Activated CD4-positive, alpha-beta memory T cell treated with anti-CD3 and anti-CD28 coated beads, Interleukin-2, amount 10 ng/mL, durations not matched to agents 7 days and 5 days (primary cell): Measurements from ENCODE around the gene MEF2A. TPM values are rescaled to one million over a fixed set of nuclear protein-coding genes. Genes with fewer than 3 reads are reported as not detected.

ENCODE experiments used
- CTCF ChIA-PET: fragments of 350-600 bp; sonication (Branson Sonifier 250); formaldehyde crosslinking; loops from one replicate; lab custom pipeline; 2021; ENCODE audit warnings: antibody characterized with exemption, inconsistent platforms; lab: Charles Lee
- POLR2A ChIA-PET: fragments of 350-600 bp; sonication (Branson Sonifier 250); formaldehyde crosslinking; loops from one replicate; lab custom pipeline; 2021; ENCODE audit warnings: antibody characterized with exemption; lab: Charles Lee
- DNase-seq: peaks from one replicate; pipeline ENCODE4 v3.0.0-alpha.2; 2020
- H3K27ac Mint-ChIP-seq: one replicate; pipeline ENCODE4 v1.8.0; 2021; ENCODE audit warnings: mild to moderate bottlenecking, mixed read lengths
- H3K27me3 Mint-ChIP-seq: one replicate; pipeline ENCODE4 v1.8.0; 2021; ENCODE audit warnings: mixed read lengths
- H3K36me3 Mint-ChIP-seq: one replicate; pipeline ENCODE4 v1.8.0; 2021; ENCODE audit warnings: low read depth, mixed read lengths
- H3K4me1 Mint-ChIP-seq: one replicate; pipeline ENCODE4 v1.8.0; 2021; ENCODE audit warnings: mixed read lengths
- H3K4me3 Mint-ChIP-seq: one replicate; pipeline ENCODE4 v1.8.0; 2021; ENCODE audit warnings: mild to moderate bottlenecking, mixed read lengths
- H3K9me3 Mint-ChIP-seq: one replicate; pipeline ENCODE4 v1.8.0; 2021; ENCODE audit warnings: mixed read lengths
- total RNA-seq, 2 experiments: library from RNA; stranded (reverse); gene quantifications; one replicate each; pipeline ENCODE4 v1.2.3, GENCODE V29; 2021

Gene MEF2A
- total RNA-seq, 2 experiments from 2014 or later: 24.6 to 24.8 TPM

DNA sequence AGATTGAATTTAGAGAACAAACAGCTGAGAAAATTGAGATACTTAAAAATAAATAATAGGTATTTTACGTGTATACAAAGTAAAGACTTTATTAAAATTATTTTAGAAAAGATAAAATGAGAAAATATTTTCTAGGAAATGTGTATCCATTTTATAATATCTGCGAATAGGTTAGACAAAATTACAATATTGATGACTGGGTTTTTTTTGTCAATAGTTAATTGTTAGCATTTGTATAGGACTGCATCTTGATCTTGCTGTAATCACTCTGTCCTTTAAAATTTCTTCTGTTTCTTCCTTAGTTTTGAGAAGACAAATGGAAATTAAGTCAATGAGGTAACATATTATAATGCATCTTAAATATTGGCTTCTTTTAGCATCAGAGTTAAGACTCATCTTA is 50.3 kb downstream of the MEF2A start:
- Mint-ChIP-seq H3K27me3 (no peaks in the 10 kb centered on the region), H3K4me1 (peaks cover 19% of the 10 kb centered on the region), H3K27ac (no peak overlapping the region), H3K9me3 (no peaks in the 10 kb centered on the region), H3K36me3 (peaks cover 2% of the 10 kb centered on the region), H3K4me3 (no peak overlapping the region)
- POLR2A ChIA-PET: interaction anchor here (1.9 kb wide), 1 partner anchor 49 kb away, joined by 6 read pairs; the partner anchor contains the start of gene MEF2A
- DNase-seq: no peak
- CTCF ChIA-PET: no interaction called here

GRCh38 chr15:99616773-99617342 is 51.1 kb downstream of the MEF2A start:
- no peaks in the 10 kb centered on the region for H3K27me3 Mint-ChIP-seq
- H3K36me3 Mint-ChIP-seq: peaks cover 5% of the 10 kb centered on the region
- no peak overlapping the region for H3K27ac Mint-ChIP-seq
- H3K9me3 Mint-ChIP-seq: no peaks in the 10 kb centered on the region
- ChIA-PET POLR2A (no interaction called here), CTCF (no interaction called here)
- H3K4me1 Mint-ChIP-seq: peaks cover 19% of the 10 kb centered on the region
- no peak overlapping the region for H3K4me3 Mint-ChIP-seq
- DNase-seq: no peak

DNA sequence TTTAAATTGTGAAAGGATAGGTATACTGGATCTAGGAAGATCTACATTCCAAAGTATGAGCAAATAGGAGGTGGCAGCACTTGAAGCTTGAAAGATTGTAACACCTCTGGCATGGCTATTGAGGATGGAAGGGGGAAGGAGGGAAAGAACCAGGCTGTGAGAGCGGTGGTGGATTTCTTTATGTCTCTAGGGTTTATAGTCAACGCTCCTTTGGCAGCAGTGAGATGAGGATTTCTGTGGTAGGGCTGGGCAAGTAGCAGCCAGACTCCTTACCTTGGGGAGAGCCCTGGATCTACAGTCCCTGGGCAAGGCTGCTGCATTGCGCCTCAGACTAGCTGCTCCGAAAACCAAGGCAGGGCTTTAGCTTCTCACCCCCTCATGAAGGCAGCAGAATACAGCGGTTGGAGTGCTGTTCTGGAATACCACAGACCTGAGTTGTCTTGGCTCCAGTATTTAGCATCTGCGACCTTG is 53.2 kb downstream of the MEF2A start:
- DNase-seq: no peak
- peaks cover 22% of the 10 kb centered on the region for H3K4me1 Mint-ChIP-seq
- peaks cover 5% of the 10 kb centered on the region for H3K9me3 Mint-ChIP-seq
- POLR2A ChIA-PET: interaction anchor here (0.6 kb wide), 1 partner anchor 11 kb away, joined by 3 read pairs; no protein-coding TSS in a partner anchor
- H3K4me3 Mint-ChIP-seq: no peak overlapping the region
- H3K36me3 Mint-ChIP-seq: peaks cover 11% of the 10 kb centered on the region
- CTCF ChIA-PET: no interaction called here
- no peak overlapping the region for H3K27ac Mint-ChIP-seq
- H3K27me3 Mint-ChIP-seq: no peaks in the 10 kb centered on the region

DNA sequence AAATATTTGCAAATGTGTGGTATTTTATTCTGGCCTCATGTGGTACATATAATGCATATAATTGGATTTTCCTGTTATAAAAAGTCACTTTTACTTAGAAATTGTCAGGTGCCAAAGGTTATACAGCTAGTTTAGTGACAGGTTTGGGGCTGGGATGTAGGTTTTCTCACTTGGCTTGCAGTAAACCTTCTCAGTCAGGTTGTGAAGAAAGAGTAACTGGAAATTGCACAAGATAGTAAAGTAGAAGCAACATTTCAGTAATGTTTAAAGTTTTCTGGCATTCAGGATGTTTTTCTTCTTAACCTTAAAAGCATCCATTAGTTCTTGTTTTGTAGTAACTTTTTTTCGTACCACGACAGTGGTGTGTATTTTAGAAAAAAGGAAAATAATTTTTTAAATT is 53.9 kb downstream of the MEF2A start:
- Mint-ChIP-seq H3K27me3 (no peaks in the 10 kb centered on the region), H3K27ac (no peak overlapping the region), H3K4me1 (peaks cover 19% of the 10 kb centered on the region), H3K4me3 (no peak overlapping the region), H3K36me3 (peaks cover 15% of the 10 kb centered on the region), H3K9me3 (peaks cover 9% of the 10 kb centered on the region)
- ChIA-PET CTCF (no interaction called here), POLR2A (no interaction called here)
- no peak for DNase-seq

GRCh38 chr15:99620178-99620577 is 54.4 kb downstream of the MEF2A start:
- ChIA-PET CTCF (no interaction called here), POLR2A (no interaction called here)
- Mint-ChIP-seq H3K36me3 (peaks cover 19% of the 10 kb centered on the region), H3K4me1 (peaks cover 16% of the 10 kb centered on the region), H3K9me3 (peaks cover 11% of the 10 kb centered on the region), H3K27me3 (no peaks in the 10 kb centered on the region), H3K4me3 (no peak overlapping the region), H3K27ac (no peak overlapping the region)
- DNase-seq: no peak

DNA sequence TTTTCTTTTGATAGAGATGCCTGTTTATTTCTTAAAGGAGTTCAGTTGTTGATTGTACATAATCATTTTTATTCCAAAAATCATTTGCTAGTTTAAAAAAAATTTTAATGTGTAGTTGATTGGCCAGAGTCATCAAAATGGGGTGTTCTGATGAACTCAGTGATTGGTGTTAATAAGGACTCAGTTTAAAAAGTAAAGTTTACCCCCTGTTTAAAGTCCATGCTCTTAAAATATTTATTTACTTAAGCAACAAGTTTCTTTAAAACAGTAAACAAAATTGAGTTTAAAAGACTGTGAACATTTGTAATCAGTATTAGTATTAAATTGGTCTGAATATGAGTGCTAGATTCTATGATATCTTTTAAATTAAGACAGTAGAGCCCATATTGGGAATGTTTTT is 56.0 kb downstream of the MEF2A start:
- ChIA-PET POLR2A (no interaction called here), CTCF (no interaction called here)
- H3K4me1 Mint-ChIP-seq: peaks cover 23% of the 10 kb centered on the region
- H3K9me3 Mint-ChIP-seq: peaks cover 18% of the 10 kb centered on the region
- H3K4me3 Mint-ChIP-seq: no peak overlapping the region
- DNase-seq: no peak
- H3K27ac Mint-ChIP-seq: no peak overlapping the region
- H3K36me3 Mint-ChIP-seq: peaks cover 34% of the 10 kb centered on the region
- no peaks in the 10 kb centered on the region for H3K27me3 Mint-ChIP-seq

DNA sequence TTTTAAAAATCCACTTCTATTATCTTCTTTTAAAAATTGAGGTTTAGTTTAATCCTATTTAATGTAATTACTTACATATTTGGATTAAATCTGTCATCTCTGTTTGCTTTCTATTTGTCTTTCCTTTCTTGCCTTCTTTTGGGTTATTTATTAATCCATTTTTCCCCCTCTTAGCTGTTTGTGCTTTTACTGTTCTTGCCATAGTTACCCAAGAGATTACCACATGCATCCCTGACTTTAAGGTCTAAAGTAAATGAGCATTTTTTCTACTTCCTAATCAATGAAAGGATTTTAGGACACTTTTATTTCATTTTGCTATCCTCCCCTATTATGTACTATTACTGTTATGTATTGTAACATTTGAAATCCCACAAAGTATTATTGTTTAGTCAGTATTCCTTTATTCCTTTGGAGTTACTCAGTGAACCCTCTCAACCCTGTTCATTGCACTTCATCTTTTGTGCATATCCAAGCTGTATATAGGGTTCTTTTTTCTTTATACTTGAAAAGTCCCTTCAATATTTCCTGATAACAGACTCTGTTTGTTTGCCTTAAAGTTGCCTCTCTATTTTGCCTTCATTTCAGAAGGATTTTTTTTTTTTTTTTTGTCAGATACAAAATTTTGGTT is 62.7 kb downstream of the MEF2A start:
- no peak for DNase-seq
- H3K36me3 Mint-ChIP-seq: peaks cover 34% of the 10 kb centered on the region
- no peak overlapping the region for H3K4me3 Mint-ChIP-seq
- no peak overlapping the region for H3K27ac Mint-ChIP-seq
- H3K9me3 Mint-ChIP-seq: peaks cover 16% of the 10 kb centered on the region
- POLR2A ChIA-PET: no interaction called here
- no peaks in the 10 kb centered on the region for H3K27me3 Mint-ChIP-seq
- CTCF ChIA-PET: no interaction called here
- peaks cover 14% of the 10 kb centered on the region for H3K4me1 Mint-ChIP-seq

GRCh38 chr15:99630607-99631131 is 64.9 kb downstream of the MEF2A start:
- Mint-ChIP-seq H3K36me3 (peaks cover 38% of the 10 kb centered on the region), H3K4me3 (no peak overlapping the region), H3K27me3 (no peaks in the 10 kb centered on the region), H3K27ac (no peak overlapping the region), H3K9me3 (peaks cover 10% of the 10 kb centered on the region), H3K4me1 (peaks cover 13% of the 10 kb centered on the region)
- ChIA-PET CTCF (no interaction called here), POLR2A (interaction anchor here (0.6 kb wide), 1 partner anchor 12 kb away, joined by 3 read pairs; no protein-coding TSS in a partner anchor)
- no peak for DNase-seq

DNA sequence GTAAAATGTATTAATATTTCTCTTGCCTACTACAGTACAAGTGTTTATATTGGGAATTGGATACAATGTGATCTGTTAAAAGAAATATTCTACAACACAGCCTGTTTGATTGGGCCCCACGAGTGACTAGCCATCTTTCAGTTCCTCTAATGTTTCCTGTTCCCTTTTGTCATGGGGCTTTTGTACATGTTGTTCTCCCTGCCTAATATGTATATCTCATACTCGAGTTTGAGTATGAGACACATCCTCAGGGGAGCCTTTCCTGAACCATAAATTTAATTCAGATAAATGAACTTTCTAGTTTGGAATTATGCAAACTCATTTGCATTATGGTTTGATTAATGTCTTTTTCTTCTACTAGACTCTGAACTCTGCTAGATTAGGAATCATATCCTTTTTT is 65.5 kb downstream of the MEF2A start:
- no peaks in the 10 kb centered on the region for H3K27me3 Mint-ChIP-seq
- peaks cover 12% of the 10 kb centered on the region for H3K9me3 Mint-ChIP-seq
- DNase-seq: no peak
- ChIA-PET POLR2A (no interaction called here), CTCF (no interaction called here)
- H3K4me3 Mint-ChIP-seq: no peak overlapping the region
- peaks cover 11% of the 10 kb centered on the region for H3K4me1 Mint-ChIP-seq
- peaks cover 39% of the 10 kb centered on the region for H3K36me3 Mint-ChIP-seq
- no peak overlapping the region for H3K27ac Mint-ChIP-seq

DNA sequence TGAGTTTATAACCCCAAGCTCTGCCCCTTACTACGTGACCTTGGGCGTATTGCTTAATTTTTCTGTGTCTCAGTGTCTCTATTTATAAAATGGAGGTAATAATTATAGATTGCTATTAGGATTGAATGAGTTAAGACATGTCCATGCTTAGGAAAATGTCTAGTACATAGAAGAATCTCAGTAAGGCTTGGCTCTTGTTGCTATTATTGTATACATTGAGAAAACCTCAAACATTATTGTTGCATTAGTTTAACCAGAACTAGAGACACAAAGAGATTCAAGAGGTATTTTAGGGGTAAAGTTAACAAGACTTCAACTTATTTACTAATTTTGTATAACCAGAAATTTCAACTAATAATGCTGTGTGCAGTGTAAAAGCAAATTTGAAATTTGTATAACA is 66.7 kb downstream of the MEF2A start:
- no peaks in the 10 kb centered on the region for H3K27me3 Mint-ChIP-seq
- H3K4me1 Mint-ChIP-seq: peaks cover 7% of the 10 kb centered on the region
- no peak overlapping the region for H3K27ac Mint-ChIP-seq
- no peak for DNase-seq
- no peak overlapping the region for H3K4me3 Mint-ChIP-seq
- H3K9me3 Mint-ChIP-seq: peaks cover 12% of the 10 kb centered on the region
- CTCF ChIA-PET: no interaction called here
- POLR2A ChIA-PET: no interaction called here
- peaks cover 39% of the 10 kb centered on the region for H3K36me3 Mint-ChIP-seq

DNA sequence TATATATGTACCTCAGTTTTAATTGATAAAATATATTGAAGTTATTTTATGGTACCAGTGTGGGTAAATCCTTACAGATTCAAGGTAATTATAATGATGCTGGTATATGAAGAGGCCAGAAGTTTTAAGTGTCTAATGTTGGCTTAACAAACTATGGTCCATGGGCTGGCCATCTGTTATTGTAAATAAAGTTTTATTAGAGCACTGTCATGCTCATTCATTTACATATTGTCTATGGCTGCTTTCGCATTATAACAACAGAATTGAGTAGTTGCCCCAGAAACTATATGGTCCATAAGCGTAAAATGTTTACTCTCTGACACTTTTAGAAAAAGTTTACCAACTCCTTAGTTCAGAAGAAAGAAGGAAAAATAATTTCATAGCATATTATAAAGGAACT is 67.9 kb downstream of the MEF2A start:
- peaks cover 48% of the 10 kb centered on the region for H3K36me3 Mint-ChIP-seq
- H3K9me3 Mint-ChIP-seq: peaks cover 16% of the 10 kb centered on the region
- ChIA-PET POLR2A (no interaction called here), CTCF (no interaction called here)
- peaks cover 7% of the 10 kb centered on the region for H3K4me1 Mint-ChIP-seq
- no peak for DNase-seq
- no peaks in the 10 kb centered on the region for H3K27me3 Mint-ChIP-seq
- no peak overlapping the region for H3K27ac Mint-ChIP-seq
- H3K4me3 Mint-ChIP-seq: no peak overlapping the region

DNA sequence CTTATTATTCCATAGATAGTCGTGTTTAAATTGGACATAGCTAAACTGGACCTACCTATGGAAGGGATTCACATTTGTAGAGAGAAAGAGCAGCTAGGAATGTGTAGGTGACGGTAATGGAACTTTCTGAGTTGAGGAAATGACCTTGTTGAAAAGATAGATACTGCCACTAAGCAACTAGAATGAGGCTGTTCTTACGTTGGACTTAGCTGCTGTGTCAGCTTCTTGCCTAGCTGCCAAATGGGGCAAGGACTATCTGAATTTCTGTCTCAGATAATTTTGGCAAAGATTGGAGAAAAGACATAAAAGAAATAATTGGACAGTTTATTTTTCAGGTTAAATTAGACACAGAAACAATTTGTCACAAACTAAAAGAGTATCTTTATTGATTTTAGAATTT is 68.8 kb downstream of the MEF2A start:
- POLR2A ChIA-PET: no interaction called here
- CTCF ChIA-PET: no interaction called here
- Mint-ChIP-seq H3K27ac (no peak overlapping the region), H3K4me3 (no peak overlapping the region), H3K4me1 (peaks cover 7% of the 10 kb centered on the region), H3K9me3 (peaks cover 16% of the 10 kb centered on the region), H3K27me3 (no peaks in the 10 kb centered on the region), H3K36me3 (peaks cover 45% of the 10 kb centered on the region)
- no peak for DNase-seq

- no peaks in the 10 kb centered on the region for H3K27me3 Mint-ChIP-seq
- ChIA-PET CTCF (no interaction called here), POLR2A (no interaction called here)
- H3K4me1 Mint-ChIP-seq: peaks cover 12% of the 10 kb centered on the region
- H3K9me3 Mint-ChIP-seq: peaks cover 16% of the 10 kb centered on the region
- H3K27ac Mint-ChIP-seq: no peak overlapping the region
- H3K4me3 Mint-ChIP-seq: no peak overlapping the region
- no peak for DNase-seq
- H3K36me3 Mint-ChIP-seq: peaks cover 43% of the 10 kb centered on the region
Measured at GRCh38 chr15:99635145-99635544, 69.4 kb downstream of the MEF2A start.

- no peaks in the 10 kb centered on the region for H3K27me3 Mint-ChIP-seq
- DNase-seq: no peak
- CTCF ChIA-PET: no interaction called here
- no peak overlapping the region for H3K27ac Mint-ChIP-seq
- peaks cover 16% of the 10 kb centered on the region for H3K9me3 Mint-ChIP-seq
- POLR2A ChIA-PET: no interaction called here
- no peak overlapping the region for H3K4me3 Mint-ChIP-seq
- H3K36me3 Mint-ChIP-seq: peaks cover 47% of the 10 kb centered on the region
- H3K4me1 Mint-ChIP-seq: peaks cover 10% of the 10 kb centered on the region
Measured at GRCh38 chr15:99635794-99636193, 70.0 kb downstream of the MEF2A start.
